HepG2 (cell line): ENCODE measurements around the gene PDHX. TPM values are rescaled to one million over a fixed set of nuclear protein-coding genes. Genes with fewer than 3 reads are reported as not detected.
A peak's percentile ranks its signal among the peaks of the same experiment; 100 is the strongest.

ENCODE experiments used
- ATAC-seq: fragments of 200-7000 bp; cut with Tn5 transposase; 3 replicates; pipeline ENCODE4 v1.9.1; 2020; ENCODE audit warnings: mild to moderate bottlenecking, moderate library complexity
- BruUV-seq: library from RNA; stranded (reverse); fragments of 400-500 nt; replicated peaks from 2 replicates; lab custom pipeline; 2021; lab: Mats Ljungman, UMichigan
- CTCF ChIA-PET: fragments of 300-600 bp; formaldehyde crosslinking; extraction: SDS; loops from one replicate; lab custom pipeline; 2021; ENCODE audit warnings: low total read pairs, inconsistent platforms, low intra/inter-chr PET ratio; lab: Yijun Ruan, JAX
- POLR2A ChIA-PET: fragments of 350-600 bp; sonication (Branson Sonifier 250); formaldehyde crosslinking; loops from one replicate; lab custom pipeline; 2020; ENCODE audit warnings: antibody characterized with exemption, inconsistent platforms; lab: Yijun Ruan, JAX
- DNase-seq: peaks from one replicate; pipeline ENCODE4 v3.0.0-alpha.2; 2015; ENCODE audit warnings: low spot score
- FAIRE-seq: peaks from 3 replicates; lab custom pipeline; 2011; peaks lifted over from hg19 to GRCh38; lab: Jason Lieb, UNC
- H2AFZ ChIP-seq: one replicate; pipeline ENCODE4 v1.6.1; 2011; ENCODE audit warnings: low read length, inconsistent platforms
- H3K27ac ChIP-seq: fragments of 300-600 bp; 3 replicates; pipeline ENCODE4 v1.8.0; 2011; ENCODE audit warnings: mixed run types, mild to moderate bottlenecking, mixed read lengths, low read length, inconsistent platforms; ENCODE audit not compliant: insufficient read depth; ENCODE audit errors: extremely low read length
- H3K27me3 ChIP-seq, 2 experiments: fragments of 200-600 bp in 1 of 2; 2 replicates in 1 of 2; 3 replicates in 1 of 2; pipeline versions ENCODE4 v1.6.0 to v1.8.0; 2011; ENCODE audit warnings: low read length in 2 of 2, mild to moderate bottlenecking in 2 of 2, moderate library complexity in 2 of 2, inconsistent platforms in 1 of 2; ENCODE audit not compliant: insufficient read depth in 2 of 2, control insufficient read depth in 1 of 2
- H3K36me3 ChIP-seq, 2 experiments: fragments of 200-600 bp in 1 of 2; replicated peaks in 1 of 2; 2 replicates in 1 of 2; 3 replicates in 1 of 2; pipeline versions ENCODE4 v1.5.1 to v1.8.0; 2011; ENCODE audit warnings: low read length in 2 of 2, inconsistent platforms in 1 of 2; ENCODE audit not compliant: insufficient read depth in 2 of 2, control insufficient read depth in 1 of 2
- H3K4me1 ChIP-seq: 2 replicates; pipeline ENCODE4 v1.5.1; 2012; ENCODE audit warnings: low read length, inconsistent platforms; ENCODE audit not compliant: insufficient read depth
- H3K4me2 ChIP-seq: 2 replicates; pipeline ENCODE4 v1.6.0; 2011; ENCODE audit warnings: low read depth, low read length, inconsistent platforms
- H3K4me3 ChIP-seq, 3 experiments: fragments of 200-600 bp in 1 of 3; sonication (generic), shearing (Covaris generic) in 1 of 3; replicated peaks in 1 of 3; 2 replicates each; pipeline ENCODE4 v1.5.1; 2011 to 2016; ENCODE audit warnings: low read length in 3 of 3, inconsistent platforms in 2 of 3, low read depth in 2 of 3, mild to moderate bottlenecking in 2 of 3, control low read depth in 1 of 3, mixed read lengths in 1 of 3; ENCODE audit not compliant: insufficient read depth in 1 of 3
- H3K79me2 ChIP-seq: one replicate; pipeline ENCODE4 v1.6.1; 2011; ENCODE audit warnings: low read length, inconsistent platforms; ENCODE audit not compliant: insufficient read depth
- H3K9ac ChIP-seq: 2 replicates; pipeline ENCODE4 v1.6.0; 2011; ENCODE audit warnings: mild to moderate bottlenecking, low read depth, low read length, inconsistent platforms; ENCODE audit not compliant: insufficient read depth
- H3K9me3 ChIP-seq: 2 replicates; pipeline ENCODE4 v1.5.1; 2012; ENCODE audit warnings: mild to moderate bottlenecking, low read length
- H4K20me1 ChIP-seq: 2 replicates; pipeline ENCODE4 v1.6.0; 2011; ENCODE audit warnings: inconsistent platforms, mild to moderate bottlenecking, low read length, moderate library complexity; ENCODE audit not compliant: insufficient read depth
- CEBPB ChIP-seq: IDR thresholded peaks from 2 replicates; pipeline ENCODE4 v1.6.1; 2011; ENCODE audit warnings: low read depth, low read length, improper control_type of control experiment, borderline replicate concordance
- FOXC1 ChIP-seq: sonication (generic); formaldehyde crosslinking; IDR thresholded peaks from 2 replicates; pipeline ENCODE4 v1.8.0; 2022; ENCODE audit warnings: mild to moderate bottlenecking, missing genetic modification reagents, borderline replicate concordance
- MBNL3 ChIP-seq: fragments of 250-450 bp; sonication (Bioruptor Pico); conservative IDR thresholded peaks from 2 replicates; pipeline ENCODE4 v1.8.0; 2022; ENCODE audit warnings: mild to moderate bottlenecking, inconsistent platforms
- MLXIP ChIP-seq: sonication (generic); formaldehyde crosslinking; IDR thresholded peaks from 2 replicates; pipeline ENCODE4 v1.9.0; 2021; ENCODE audit warnings: missing genetic modification reagents, borderline replicate concordance
- SP2 ChIP-seq: sonication (generic); formaldehyde crosslinking; IDR thresholded peaks from 2 replicates; pipeline ENCODE4 v1.5.1; 2020; ENCODE audit warnings: mild to moderate bottlenecking, missing genetic modification reagents
- TRAFD1 ChIP-seq: sonication (generic); formaldehyde crosslinking; IDR thresholded peaks from 2 replicates; pipeline ENCODE4 v1.5.1; 2020; ENCODE audit warnings: missing genetic modification reagents, mild to moderate bottlenecking, borderline replicate concordance
- ZGPAT ChIP-seq: IDR thresholded peaks from 2 replicates; pipeline ENCODE4 v1.6.1; 2016; ENCODE audit warnings: mild to moderate bottlenecking
- ZNF639 ChIP-seq: conservative IDR thresholded peaks from 2 replicates; pipeline ENCODE4 v1.6.1; 2018; ENCODE audit warnings: missing genetic modification reagents
- WGBS: methylation state at CpG from one replicate; pipeline ENCODE4 v1.1.6; 2017; ENCODE audit warnings: low lambda C conversion rate; 5-methylcytosine and 5-hydroxymethylcytosine counted together
- in situ Hi-C: cut with HindIII; loops from 2 replicates; pipeline ENCODE4 v1.10.0; 2017; ENCODE audit warnings: low pct_unique_long_range_greater_than_20kb; ENCODE audit not compliant: extremely low pct_ligation_motif_present
- intact Hi-C: fragments of 100-400 bp; cut with micrococcal nuclease; formaldehyde crosslinking; loops from one replicate; pipeline ENCODE4 v1.10.0; 2022; ENCODE audit not compliant: unreplicated experiment
- polyA plus RNA-seq, 8 experiments: library from polyadenylated mRNA; depleted of rRNA in 3 of 8; stranded (reverse) in 7 of 8; unstranded in 1 of 8; fragments of >200 nt; fragmentation: Illumina TruSeq in 4 of 8; extraction: Trizol in 4 of 8; gene quantifications; 2 replicates each; pipeline versions ENCODE4 v1.2.1 to v1.2.3, GENCODE V29; 2011 to 2016; ENCODE audit warnings: low read depth in 4 of 8, missing spikeins in 1 of 8, mixed read lengths in 1 of 8; ENCODE audit not compliant: insufficient read depth in 1 of 8
- total RNA-seq, 5 experiments: library from RNA; depleted of rRNA; stranded (reverse); fragments of >200 nt; fragmentation: Illumina TruSeq; extraction: Trizol; gene quantifications; 2 replicates each; pipeline ENCODE4 v1.2.3, GENCODE V29; 2016; ENCODE audit warnings: low read depth in 1 of 5

The PDHX gene
- total and polyA plus RNA-seq, 2 of the 13 experiments (the other 11 are each of a cell fraction or from before 2014, with no cell fraction given) = 41.0 to 73.8 TPM

GRCh38 chr11:35011389-35011788, 95.0 kb downstream of the PDHX start:
- ATAC-seq (no peak), FAIRE-seq (no peak), DNase-seq (no peak)
- no peak overlapping the region for H3K4me3 ChIP-seq
- intact Hi-C loops (no loop called here), in situ Hi-C loops (no loop called here)
- H3K9me3 ChIP-seq = no peaks in the 10 kb centered on the region
- TF ChIP-seq TRAFD1 (CRISPR knock-in tag) (no peak), CEBPB (peak; percentile 49; the same call in 1 of the 2 replicates)
- no TSS peak for BruUV-seq
- peaks cover 18% of the 10 kb centered on the region for H3K4me1 ChIP-seq
- H3K79me2 ChIP-seq = no peaks in the 10 kb centered on the region
- ChIA-PET CTCF (no interaction called here), POLR2A (no interaction called here)
- H3K27me3 ChIP-seq = no peaks in the 10 kb centered on the region
- H2AFZ ChIP-seq = no peak overlapping the region
- 52% methylated on average over 4 of the region's 4 CpGs for WGBS
- H3K4me2 ChIP-seq = no peak overlapping the region
- no peaks in the 10 kb centered on the region for H4K20me1 ChIP-seq
- no peak overlapping the region for H3K9ac ChIP-seq
- no peak overlapping the region for H3K27ac ChIP-seq
- no peaks in the 10 kb centered on the region for H3K36me3 ChIP-seq

GRCh38 chr11:35011944-35012343, 95.5 kb downstream of the PDHX start:
- ChIA-PET CTCF (no interaction called here), POLR2A (no interaction called here)
- in situ Hi-C loops (no loop called here), intact Hi-C loops (no loop called here)
- FAIRE-seq (no peak), DNase-seq (no peak), ATAC-seq (no peak)
- no peak overlapping the region for H3K4me3 ChIP-seq
- H3K36me3 ChIP-seq = no peaks in the 10 kb centered on the region
- H3K9me3 ChIP-seq = no peaks in the 10 kb centered on the region
- no peaks in the 10 kb centered on the region for H4K20me1 ChIP-seq
- no peak overlapping the region for H3K27ac ChIP-seq
- H3K27me3 ChIP-seq = no peaks in the 10 kb centered on the region
- H3K79me2 ChIP-seq = no peaks in the 10 kb centered on the region
- no peak overlapping the region for H2AFZ ChIP-seq
- no peak overlapping the region for H3K4me2 ChIP-seq
- H3K4me1 ChIP-seq = peaks cover 18% of the 10 kb centered on the region
- H3K9ac ChIP-seq = no peak overlapping the region
- WGBS = 54% methylated on average over 2 of the region's 2 CpGs
- no TSS peak for BruUV-seq
- no peak for TF ChIP-seq ZNF639 (CRISPR knock-in tag)
- TF ChIP-seq ZGPAT (CRISPR knock-in tag) = no peak
- no peak for TF ChIP-seq SP2 (CRISPR knock-in tag)
- TF ChIP-seq FOXC1 (CRISPR knock-in tag) = no peak
- TF ChIP-seq MBNL3 = no peak
- no peak for TF ChIP-seq MLXIP (CRISPR knock-in tag)
